ENCODE results near the gene KRTAP5-7. TPM values are rescaled to one million over a fixed set of nuclear protein-coding genes. Genes with fewer than 3 reads are reported as not detected.
"Not testable (repeated sequence)": the region's sequence is repeated elsewhere in the genome, so short reads cannot be mapped to it uniquely, and the experiment has no call there.

Gene KRTAP5-7
- total and polyA plus RNA-seq, 2 experiments from 2014 or later: not detected

GRCh38 chr11:71568704-71569349 lies 41.8 kb downstream of the KRTAP5-7 start (continued):
- TF ChIP-seq ZNF462 (CRISPR knock-in tag; IDR thresholded peaks at IDR 0.05) (no peak), REST (IDR thresholded peaks at IDR 0.05; ENCODE audit: unreplicated experiment) (no peak)

GRCh38 chr11:71571101-71571850 lies 44.2 kb downstream of the KRTAP5-7 start:
- not testable (repeated sequence) for H3K27ac Mint-ChIP-seq; H4K20me1 ChIP-seq (replicated peaks; ENCODE audit: insufficient read depth); H3K79me2 ChIP-seq (replicated peaks; ENCODE audit: insufficient read depth); H3K9me2 ChIP-seq (ENCODE audit: insufficient read depth); H3K4me3 ChIP-seq; H3K9me3 Mint-ChIP-seq; H2AFZ ChIP-seq; H3K36me3 Mint-ChIP-seq (ENCODE audit: low read depth); H3K27ac ChIP-seq (ENCODE audit: low read depth); H3F3A ChIP-seq (replicated peaks; ENCODE audit: low read depth); DNase-seq (ENCODE audit: low spot score); H3K36me3 ChIP-seq (ENCODE audit: insufficient read depth); H3K4me2 ChIP-seq; ATAC-seq; H3K4me3 Mint-ChIP-seq; H3K27me3 ChIP-seq (ENCODE audit: insufficient read depth)
- H3K27me3 Mint-ChIP-seq (ENCODE audit: insufficient read depth, low read depth, poor library complexity): peaks cover 17% of the 10 kb centered on the region
- peaks cover 16% of the 10 kb centered on the region for H3K4me1 ChIP-seq (ENCODE audit: insufficient read depth)
- H3K4me1 Mint-ChIP-seq: peaks cover 30% of the 10 kb centered on the region
